ENCODE data around the gene PMCH.

The PMCH gene

GRCh38 chr12:102215992-102216691, 18.5 kb upstream of the PMCH start:
- no peak for DNase-seq (ENCODE audit: low read depth, low spot score)
- H3K4me3 ChIP-seq (ENCODE audit: low read depth, low read length), result no peak overlapping the region
- ChIA-PET POLR2A (no interaction called here), CTCF (no interaction called here)
- TF ChIP-seq CTCF (IDR thresholded peaks at IDR 0.05; ENCODE audit: insufficient read depth, low read length, missing control alignments), result no peak

GRCh38 chr12:102204025-102204424, 6.4 kb upstream of the PMCH start:
- POLR2A ChIA-PET, result no interaction called here
- no peak overlapping the region for H3K4me3 ChIP-seq (ENCODE audit: low read depth, low read length)
- CTCF ChIA-PET, result no interaction called here

GRCh38 chr12:102202556-102202955, 4.9 kb upstream of the PMCH start:
- CTCF ChIA-PET, result no interaction called here
- no peak for DNase-seq (ENCODE audit: low read depth, low spot score)
- no peak overlapping the region for H3K4me3 ChIP-seq (ENCODE audit: low read depth, low read length)
- POLR2A ChIA-PET, result no interaction called here
- TF ChIP-seq CTCF (IDR thresholded peaks at IDR 0.05; ENCODE audit: insufficient read depth, low read length, missing control alignments), result no peak

More at GRCh38 chr12:102204025-102204424, 6.4 kb upstream of the PMCH start:
- no peak for DNase-seq (ENCODE audit: low read depth, low spot score)
- TF ChIP-seq CTCF (IDR thresholded peaks at IDR 0.05; ENCODE audit: insufficient read depth, low read length, missing control alignments), result no peak

GRCh38 chr12:102201436-102202061, 3.9 kb upstream of the PMCH start:
- ChIA-PET POLR2A (no interaction called here), CTCF (no interaction called here)
- no peak for DNase-seq (ENCODE audit: low read depth, low spot score)
- no peak overlapping the region for H3K4me3 ChIP-seq (ENCODE audit: low read depth, low read length)
- TF ChIP-seq CTCF (IDR thresholded peaks at IDR 0.05; ENCODE audit: insufficient read depth, low read length, missing control alignments), result no peak

GRCh38 chr12:102195826-102196225, 1.8 kb downstream of the PMCH start:
- no peak for DNase-seq (ENCODE audit: low read depth, low spot score)
- ChIA-PET POLR2A (no interaction called here), CTCF (no interaction called here)
- H3K4me3 ChIP-seq (ENCODE audit: low read depth, low read length), result no peak overlapping the region
- TF ChIP-seq CTCF (IDR thresholded peaks at IDR 0.05; ENCODE audit: insufficient read depth, low read length, missing control alignments), result no peak

GRCh38 chr12:102182635-102183034, 15.0 kb downstream of the PMCH start:
- H3K4me3 ChIP-seq (ENCODE audit: low read depth, low read length), result no peak overlapping the region
- ChIA-PET CTCF (no interaction called here), POLR2A (no interaction called here)
- no peak for DNase-seq (ENCODE audit: low read depth, low spot score)
- TF ChIP-seq CTCF (IDR thresholded peaks at IDR 0.05; ENCODE audit: insufficient read depth, low read length, missing control alignments), result no peak
